SK-N-SH treated with all-trans-retinoic acid at 6 μM for 48 hours (cell line): ENCODE measurements around the gene MYH14.

Experiments
- ARNTL ChIP-seq: fragments of 450-650 bp; formaldehyde crosslinking; IDR thresholded peaks from 2 replicates; pipeline ENCODE4 v1.5.0; 2020; ENCODE audit warnings: low read depth, mild to moderate bottlenecking, moderate library complexity, borderline replicate concordance
- BACH2 ChIP-seq: fragments of 250-450 bp; sonication (Bioruptor Pico); IDR thresholded peaks from 2 replicates; pipeline ENCODE4 v1.9.0; 2021; ENCODE audit warnings: mild to moderate bottlenecking, borderline replicate concordance
- PPARA ChIP-seq: fragments of 250-450 bp; sonication (Bioruptor Pico); IDR thresholded peaks from 2 replicates; pipeline ENCODE4 v1.5.0; 2020; ENCODE audit warnings: mild to moderate bottlenecking, borderline replicate concordance
- ZFP30 ChIP-seq: fragments of 450-650 bp; formaldehyde crosslinking; IDR thresholded peaks from 2 replicates; pipeline ENCODE4 v1.5.0; 2022; ENCODE audit warnings: mild to moderate bottlenecking, moderate library complexity
- ZNF8 ChIP-seq: fragments of 450-650 bp; formaldehyde crosslinking; IDR thresholded peaks from 2 replicates; pipeline ENCODE4 v1.5.0; 2020; ENCODE audit warnings: mild to moderate bottlenecking, moderate library complexity
- TF ChIP-seq, protein P1 (sequence below): fragments of 250-450 bp; sonication (Bioruptor Pico); IDR thresholded peaks from 2 replicates; pipeline ENCODE4 v1.8.0; 2021; ENCODE audit warnings: low read depth, mild to moderate bottlenecking, moderate library complexity, borderline replicate concordance

DNA sequence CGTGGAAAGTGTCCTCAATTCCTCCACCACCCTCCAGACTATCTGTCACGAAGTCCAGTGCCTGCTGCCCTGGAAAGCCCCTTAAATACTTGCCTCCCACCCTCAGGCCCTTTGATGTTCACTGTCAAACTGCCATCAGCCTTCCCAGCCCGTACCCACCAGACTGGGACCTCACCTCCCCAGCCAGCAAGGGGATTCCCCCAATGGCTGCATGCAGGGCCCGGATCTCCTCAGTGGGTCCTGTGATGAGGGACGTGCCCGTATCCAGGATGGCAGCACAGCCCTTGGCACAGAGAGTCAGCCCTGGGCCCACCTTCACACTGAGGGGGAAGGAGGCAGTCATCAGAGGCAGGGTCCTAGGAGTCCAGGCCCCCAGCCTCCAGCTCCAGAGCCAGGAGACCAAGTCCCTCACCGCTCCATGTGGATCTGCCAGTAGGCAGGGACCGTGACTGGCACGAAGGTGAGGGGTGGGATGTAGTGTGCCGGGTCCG is 156.0 kb downstream of the MYH14 start:
- TF ChIP-seq ARNTL (no peak), ZFP30 (CRISPR knock-in tag) (no peak), BACH2 (no peak), ZNF8 (CRISPR knock-in tag) (no peak), PPARA (CRISPR knock-in tag) (no peak)
- TF ChIP-seq, protein P1, sequence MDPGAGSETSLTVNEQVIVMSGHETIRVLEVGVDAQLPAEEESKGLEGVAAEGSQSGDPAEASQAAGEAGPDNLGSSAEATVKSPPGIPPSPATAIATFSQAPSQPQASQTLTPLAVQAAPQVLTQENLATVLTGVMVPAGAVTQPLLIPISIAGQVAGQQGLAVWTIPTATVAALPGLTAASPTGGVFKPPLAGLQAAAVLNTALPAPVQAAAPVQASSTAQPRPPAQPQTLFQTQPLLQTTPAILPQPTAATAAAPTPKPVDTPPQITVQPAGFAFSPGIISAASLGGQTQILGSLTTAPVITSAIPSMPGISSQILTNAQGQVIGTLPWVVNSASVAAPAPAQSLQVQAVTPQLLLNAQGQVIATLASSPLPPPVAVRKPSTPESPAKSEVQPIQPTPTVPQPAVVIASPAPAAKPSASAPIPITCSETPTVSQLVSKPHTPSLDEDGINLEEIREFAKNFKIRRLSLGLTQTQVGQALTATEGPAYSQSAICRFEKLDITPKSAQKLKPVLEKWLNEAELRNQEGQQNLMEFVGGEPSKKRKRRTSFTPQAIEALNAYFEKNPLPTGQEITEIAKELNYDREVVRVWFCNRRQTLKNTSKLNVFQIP (CRISPR knock-in tag) = no peak
